Panc1 (cell line): ENCODE data around the gene SPATA20.

ENCODE experiments used
- POLR2AphosphoS5 ChIP-seq: IDR thresholded peaks from 2 replicates; pipeline ENCODE4 v1.6.1; 2012; ENCODE audit warnings: mild to moderate bottlenecking, low read depth, low read length, moderate library complexity
- SIN3A ChIP-seq: IDR thresholded peaks from 2 replicates; pipeline ENCODE4 v1.6.1; 2012; ENCODE audit warnings: low read depth, mild to moderate bottlenecking, low read length, moderate library complexity, borderline replicate concordance; ENCODE audit not compliant: insufficient read depth
- TF ChIP-seq, protein P1 (sequence below): fragments of 450-650 bp; IDR thresholded peaks from 2 replicates; pipeline ENCODE4 v1.5.1; 2017; ENCODE audit warnings: mild to moderate bottlenecking
- TF ChIP-seq, protein P2 (sequence below), 2 experiments: IDR thresholded peaks; 2 replicates each; pipeline ENCODE4 v1.6.1; 2011 to 2012; ENCODE audit warnings: low read depth in 2 of 2, control low read depth in 1 of 2, low read length in 1 of 2, mild to moderate bottlenecking in 1 of 2, moderate library complexity in 1 of 2; ENCODE audit not compliant: insufficient read depth in 1 of 2

DNA sequence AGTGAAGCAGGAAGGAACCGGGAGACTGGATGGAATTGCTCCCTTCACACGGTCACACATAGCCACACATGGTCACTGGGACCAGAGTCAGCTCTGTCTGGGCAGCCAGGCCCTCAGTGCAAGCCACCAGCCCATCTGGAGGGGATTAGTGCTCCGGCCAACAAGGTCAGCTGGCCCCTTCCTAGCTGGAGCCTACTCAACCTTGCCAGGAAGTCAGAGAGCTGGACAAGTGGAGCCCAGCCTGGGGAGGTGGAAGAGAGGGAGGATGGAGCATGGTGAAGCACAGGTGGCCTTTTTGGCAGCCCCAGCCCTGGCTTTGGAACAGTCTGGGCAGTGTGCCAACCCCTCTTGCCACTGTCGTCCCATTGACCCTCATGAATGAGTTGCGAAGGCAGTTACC lies 9.8 kb downstream of the SPATA20 start:
- TF ChIP-seq, protein P1, sequence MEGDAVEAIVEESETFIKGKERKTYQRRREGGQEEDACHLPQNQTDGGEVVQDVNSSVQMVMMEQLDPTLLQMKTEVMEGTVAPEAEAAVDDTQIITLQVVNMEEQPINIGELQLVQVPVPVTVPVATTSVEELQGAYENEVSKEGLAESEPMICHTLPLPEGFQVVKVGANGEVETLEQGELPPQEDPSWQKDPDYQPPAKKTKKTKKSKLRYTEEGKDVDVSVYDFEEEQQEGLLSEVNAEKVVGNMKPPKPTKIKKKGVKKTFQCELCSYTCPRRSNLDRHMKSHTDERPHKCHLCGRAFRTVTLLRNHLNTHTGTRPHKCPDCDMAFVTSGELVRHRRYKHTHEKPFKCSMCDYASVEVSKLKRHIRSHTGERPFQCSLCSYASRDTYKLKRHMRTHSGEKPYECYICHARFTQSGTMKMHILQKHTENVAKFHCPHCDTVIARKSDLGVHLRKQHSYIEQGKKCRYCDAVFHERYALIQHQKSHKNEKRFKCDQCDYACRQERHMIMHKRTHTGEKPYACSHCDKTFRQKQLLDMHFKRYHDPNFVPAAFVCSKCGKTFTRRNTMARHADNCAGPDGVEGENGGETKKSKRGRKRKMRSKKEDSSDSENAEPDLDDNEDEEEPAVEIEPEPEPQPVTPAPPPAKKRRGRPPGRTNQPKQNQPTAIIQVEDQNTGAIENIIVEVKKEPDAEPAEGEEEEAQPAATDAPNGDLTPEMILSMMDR: no peak
- TF ChIP-seq POLR2AphosphoS5 (no peak), SIN3A (no peak)
- TF ChIP-seq, protein P2, sequence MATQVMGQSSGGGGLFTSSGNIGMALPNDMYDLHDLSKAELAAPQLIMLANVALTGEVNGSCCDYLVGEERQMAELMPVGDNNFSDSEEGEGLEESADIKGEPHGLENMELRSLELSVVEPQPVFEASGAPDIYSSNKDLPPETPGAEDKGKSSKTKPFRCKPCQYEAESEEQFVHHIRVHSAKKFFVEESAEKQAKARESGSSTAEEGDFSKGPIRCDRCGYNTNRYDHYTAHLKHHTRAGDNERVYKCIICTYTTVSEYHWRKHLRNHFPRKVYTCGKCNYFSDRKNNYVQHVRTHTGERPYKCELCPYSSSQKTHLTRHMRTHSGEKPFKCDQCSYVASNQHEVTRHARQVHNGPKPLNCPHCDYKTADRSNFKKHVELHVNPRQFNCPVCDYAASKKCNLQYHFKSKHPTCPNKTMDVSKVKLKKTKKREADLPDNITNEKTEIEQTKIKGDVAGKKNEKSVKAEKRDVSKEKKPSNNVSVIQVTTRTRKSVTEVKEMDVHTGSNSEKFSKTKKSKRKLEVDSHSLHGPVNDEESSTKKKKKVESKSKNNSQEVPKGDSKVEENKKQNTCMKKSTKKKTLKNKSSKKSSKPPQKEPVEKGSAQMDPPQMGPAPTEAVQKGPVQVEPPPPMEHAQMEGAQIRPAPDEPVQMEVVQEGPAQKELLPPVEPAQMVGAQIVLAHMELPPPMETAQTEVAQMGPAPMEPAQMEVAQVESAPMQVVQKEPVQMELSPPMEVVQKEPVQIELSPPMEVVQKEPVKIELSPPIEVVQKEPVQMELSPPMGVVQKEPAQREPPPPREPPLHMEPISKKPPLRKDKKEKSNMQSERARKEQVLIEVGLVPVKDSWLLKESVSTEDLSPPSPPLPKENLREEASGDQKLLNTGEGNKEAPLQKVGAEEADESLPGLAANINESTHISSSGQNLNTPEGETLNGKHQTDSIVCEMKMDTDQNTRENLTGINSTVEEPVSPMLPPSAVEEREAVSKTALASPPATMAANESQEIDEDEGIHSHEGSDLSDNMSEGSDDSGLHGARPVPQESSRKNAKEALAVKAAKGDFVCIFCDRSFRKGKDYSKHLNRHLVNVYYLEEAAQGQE (IDR thresholded peaks at IDR 0.05; ENCODE audit: insufficient read depth in 1 of 2, low read depth in 2 of 2, low read length in 1 of 2): no peak
